Activated B cell treated with CpG ODN at 0.5 μM for 24 hours (primary cell): Measurements from ENCODE around the gene DAZL. TPM values are rescaled to one million over a fixed set of nuclear protein-coding genes. Genes with fewer than 3 reads are reported as not detected.

Experiments
- ATAC-seq: fragments of 200-7000 bp; cut with Tn5 transposase; one replicate; pipeline ENCODE4 v1.10.0; 2021; ENCODE audit warnings: low read depth, mild to moderate bottlenecking, moderate library complexity
- CTCF ChIA-PET: fragments of 350-600 bp; sonication (Branson Sonifier 250); formaldehyde crosslinking; loops from one replicate; lab custom pipeline; 2021; ENCODE audit warnings: antibody characterized with exemption; lab: Charles Lee
- POLR2A ChIA-PET: fragments of 350-600 bp; sonication (Branson Sonifier 250); formaldehyde crosslinking; loops from one replicate; lab custom pipeline; 2021; ENCODE audit warnings: antibody characterized with exemption; lab: Charles Lee
- DNase-seq: peaks from one replicate; pipeline ENCODE4 v3.0.0; 2022
- H3K27ac Mint-ChIP-seq: one replicate; pipeline ENCODE4 v1.8.0; 2020; ENCODE audit warnings: mixed read lengths
- H3K27me3 Mint-ChIP-seq: one replicate; pipeline ENCODE4 v1.8.0; 2021; ENCODE audit warnings: mixed read lengths
- H3K36me3 Mint-ChIP-seq: one replicate; pipeline ENCODE4 v1.8.0; 2021; ENCODE audit warnings: low read depth, mixed read lengths
- H3K4me1 Mint-ChIP-seq: one replicate; pipeline ENCODE4 v1.8.0; 2021; ENCODE audit warnings: mixed read lengths
- H3K4me3 Mint-ChIP-seq: one replicate; pipeline ENCODE4 v1.8.0; 2020; ENCODE audit warnings: mild to moderate bottlenecking, mixed read lengths
- H3K9me3 Mint-ChIP-seq: one replicate; pipeline ENCODE4 v1.8.0; 2020; ENCODE audit warnings: mixed read lengths
- CTCF ChIP-seq: fragments of 200-600 bp; IDR thresholded peaks from one replicate; pipeline ENCODE4 v1.8.0; 2022; ENCODE audit warnings: antibody characterized with exemption, mild to moderate bottlenecking
- intact Hi-C: fragments of 100-400 bp; cut with micrococcal nuclease; formaldehyde crosslinking; loops from one replicate; pipeline ENCODE4 v1.15.1; 2024
- total RNA-seq: library from RNA; stranded (reverse); gene quantifications from 2 replicates; pipeline ENCODE4 v1.2.3, GENCODE V29; 2022

DAZL gene
- total RNA-seq, 1 donor from 2014 or later, result not detected

GRCh38 chr3:16605966-16606365, 743 bp upstream of the DAZL start:
- ATAC-seq (no peak), DNase-seq (no peak)
- no peaks in the 10 kb centered on the region for H3K9me3 Mint-ChIP-seq
- no peak overlapping the region for H3K27ac Mint-ChIP-seq
- CTCF ChIA-PET, result no interaction called here
- no peak overlapping the region for H3K4me3 Mint-ChIP-seq
- TF ChIP-seq CTCF, result no peak
- intact Hi-C loops, result loop anchor here (10.0 kb wide), 1 partner anchor 1039 kb away; no protein-coding TSS in a partner anchor
- peaks cover 5% of the 10 kb centered on the region for H3K27me3 Mint-ChIP-seq
- H3K36me3 Mint-ChIP-seq, result no peaks in the 10 kb centered on the region
- POLR2A ChIA-PET, result no interaction called here
- peaks cover 6% of the 10 kb centered on the region for H3K4me1 Mint-ChIP-seq

- peaks cover 5% of the 10 kb centered on the region for H3K27me3 Mint-ChIP-seq
- H3K4me1 Mint-ChIP-seq, result peaks cover 6% of the 10 kb centered on the region
- H3K4me3 Mint-ChIP-seq, result no peak overlapping the region
- TF ChIP-seq CTCF, result no peak
- DNase-seq, result no peak
- no peaks in the 10 kb centered on the region for H3K9me3 Mint-ChIP-seq
- ATAC-seq, result no peak
- intact Hi-C loops, result loop anchor here (5.0 to 10.0 kb wide), 2 partner anchors 428 to 1040 kb away; no protein-coding TSS in a partner anchor
- H3K36me3 Mint-ChIP-seq, result no peaks in the 10 kb centered on the region
- no peak overlapping the region for H3K27ac Mint-ChIP-seq
- POLR2A ChIA-PET, result no interaction called here
- CTCF ChIA-PET, result no interaction called here
These were observed 790 bp downstream of the DAZL start for GRCh38 chr3:16604433-16604832.

- Mint-ChIP-seq H3K27ac (no peak overlapping the region), H3K4me1 (peaks cover 2% of the 10 kb centered on the region), H3K27me3 (peaks cover 5% of the 10 kb centered on the region), H3K36me3 (no peaks in the 10 kb centered on the region), H3K4me3 (no peak overlapping the region), H3K9me3 (no peaks in the 10 kb centered on the region)
- ChIA-PET CTCF (interaction anchor here (0.6 to 4.2 kb wide), 19 partner anchors 8 to 1240 kb away, joined by 3 to 62 read pairs (median 5); no protein-coding TSS in a partner anchor), POLR2A (no interaction called here)
- ATAC-seq, result no peak
- DNase-seq, result no peak
- no peak for TF ChIP-seq CTCF
- intact Hi-C loops, result loop anchor here (1.0 to 10.0 kb wide), 11 partner anchors 227 to 1693 kb away; partner anchors contain the start of gene PLCL2
These were observed 3.7 kb downstream of the DAZL start for GRCh38 chr3:16601537-16602005.

GRCh38 chr3:16600780-16601536, 4.3 kb downstream of the DAZL start:
- DNase-seq, result peak; percentile 54
- CTCF ChIA-PET, result interaction anchor here (0.6 to 4.2 kb wide), 20 partner anchors 9 to 1241 kb away, joined by 3 to 62 read pairs (median 4); no protein-coding TSS in a partner anchor
- no peaks in the 10 kb centered on the region for H3K36me3 Mint-ChIP-seq
- POLR2A ChIA-PET, result no interaction called here
- H3K4me1 Mint-ChIP-seq, result peaks cover 2% of the 10 kb centered on the region
- no peak overlapping the region for H3K27ac Mint-ChIP-seq
- intact Hi-C loops, result loop anchor here (1.0 to 10.0 kb wide), 11 partner anchors 227 to 1694 kb away; partner anchors contain the start of gene PLCL2
- no peaks in the 10 kb centered on the region for H3K9me3 Mint-ChIP-seq
- ATAC-seq, result peak; percentile 61
- peaks cover 5% of the 10 kb centered on the region for H3K27me3 Mint-ChIP-seq
- no peak overlapping the region for H3K4me3 Mint-ChIP-seq
- no peak for TF ChIP-seq CTCF

GRCh38 chr3:16599694-16600093, 5.5 kb downstream of the DAZL start:
- H3K9me3 Mint-ChIP-seq, result no peaks in the 10 kb centered on the region
- ChIA-PET POLR2A (no interaction called here), CTCF (interaction anchor here (2.5 to 4.2 kb wide), 3 partner anchors 309 to 635 kb away, joined by 11 to 62 read pairs (median 12); no protein-coding TSS in a partner anchor)
- no peak overlapping the region for H3K4me3 Mint-ChIP-seq
- no peak for DNase-seq
- no peaks in the 10 kb centered on the region for H3K36me3 Mint-ChIP-seq
- H3K4me1 Mint-ChIP-seq, result peaks cover 2% of the 10 kb centered on the region
- intact Hi-C loops, result loop anchor here (2.0 to 10.0 kb wide), 4 partner anchors 433 to 1695 kb away; no protein-coding TSS in a partner anchor
- no peak for TF ChIP-seq CTCF
- peaks cover 5% of the 10 kb centered on the region for H3K27me3 Mint-ChIP-seq
- ATAC-seq, result no peak
- H3K27ac Mint-ChIP-seq, result no peak overlapping the region
